AG04450 (cell line): Measurements from ENCODE around the gene SIX1. TPM values are rescaled to one million over a fixed set of nuclear protein-coding genes. Genes with fewer than 3 reads are reported as not detected.

ENCODE experiments used
- CTCF ChIA-PET: fragments of 300-600, 350-600 bp; formaldehyde crosslinking; extraction: SDS; loops from one replicate; lab custom pipeline; 2022; ENCODE audit warnings: antibody characterized with exemption, inconsistent platforms; lab: Charles Lee
- POLR2A ChIA-PET: fragments of 350-600 bp; formaldehyde crosslinking; extraction: SDS; loops from one replicate; lab custom pipeline; 2021; ENCODE audit warnings: antibody characterized with exemption, inconsistent platforms; lab: Yijun Ruan, JAX
- DNase-seq: peaks from one replicate; pipeline ENCODE4 v3.0.0-alpha.2; 2011; ENCODE audit warnings: low read depth, low spot score
- H3K27ac ChIP-seq: one replicate; pipeline ENCODE4 v1.5.1; 2012; ENCODE audit warnings: low read depth, low read length, control low read depth
- H3K27me3 ChIP-seq: one replicate; pipeline ENCODE4 v1.6.0; 2012; ENCODE audit warnings: low read length; ENCODE audit not compliant: control insufficient read depth, insufficient read depth
- H3K4me3 ChIP-seq: 2 replicates; pipeline ENCODE4 v1.5.1; 2011; ENCODE audit warnings: mild to moderate bottlenecking, low read depth, low read length, control low read depth
- H3K9me3 ChIP-seq: 2 replicates; pipeline ENCODE4 v1.5.1; 2012; ENCODE audit warnings: low read length; ENCODE audit not compliant: control insufficient read depth, insufficient read depth
- polyA plus RNA-seq: library from polyadenylated mRNA; depleted of rRNA; stranded (reverse); fragments of >200 nt; gene quantifications from 2 replicates; pipeline ENCODE4 v1.2.3, GENCODE V29; 2011
- TF ChIP-seq, protein P1 (sequence below): IDR thresholded peaks from 2 replicates; pipeline ENCODE4 v1.5.1; 2011; ENCODE audit warnings: low read depth, low read length, control low read depth, inconsistent platforms

The SIX1 gene
- polyA plus RNA-seq, 1 experiment = 25.6 TPM

DNA sequence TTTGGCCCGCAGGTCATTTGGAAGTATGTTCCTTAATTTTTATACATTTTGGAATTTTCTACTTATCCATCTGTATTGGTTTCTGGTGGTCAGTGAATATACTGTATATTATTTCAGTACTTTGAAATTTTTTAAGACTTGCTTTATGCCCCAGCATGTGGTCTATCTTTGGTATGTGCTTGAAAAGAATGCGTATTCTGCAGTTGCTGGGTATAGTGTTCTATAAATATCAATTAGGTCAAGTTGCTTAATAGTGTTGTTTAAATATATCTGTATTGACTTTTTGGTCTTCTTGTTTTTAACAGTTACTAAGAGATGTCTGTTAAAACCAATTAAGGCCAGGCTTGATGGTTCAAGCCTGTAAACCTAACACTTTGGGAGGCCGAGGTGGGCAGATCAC, 21.7 kb upstream of the SIX1 start:
- POLR2A ChIA-PET = no interaction called here
- Histone ChIP-seq H3K9me3 (no peaks in the 10 kb centered on the region), H3K4me3 (no peak overlapping the region), H3K27me3 (no peaks in the 10 kb centered on the region), H3K27ac (no peak overlapping the region)
- TF ChIP-seq, protein P1, sequence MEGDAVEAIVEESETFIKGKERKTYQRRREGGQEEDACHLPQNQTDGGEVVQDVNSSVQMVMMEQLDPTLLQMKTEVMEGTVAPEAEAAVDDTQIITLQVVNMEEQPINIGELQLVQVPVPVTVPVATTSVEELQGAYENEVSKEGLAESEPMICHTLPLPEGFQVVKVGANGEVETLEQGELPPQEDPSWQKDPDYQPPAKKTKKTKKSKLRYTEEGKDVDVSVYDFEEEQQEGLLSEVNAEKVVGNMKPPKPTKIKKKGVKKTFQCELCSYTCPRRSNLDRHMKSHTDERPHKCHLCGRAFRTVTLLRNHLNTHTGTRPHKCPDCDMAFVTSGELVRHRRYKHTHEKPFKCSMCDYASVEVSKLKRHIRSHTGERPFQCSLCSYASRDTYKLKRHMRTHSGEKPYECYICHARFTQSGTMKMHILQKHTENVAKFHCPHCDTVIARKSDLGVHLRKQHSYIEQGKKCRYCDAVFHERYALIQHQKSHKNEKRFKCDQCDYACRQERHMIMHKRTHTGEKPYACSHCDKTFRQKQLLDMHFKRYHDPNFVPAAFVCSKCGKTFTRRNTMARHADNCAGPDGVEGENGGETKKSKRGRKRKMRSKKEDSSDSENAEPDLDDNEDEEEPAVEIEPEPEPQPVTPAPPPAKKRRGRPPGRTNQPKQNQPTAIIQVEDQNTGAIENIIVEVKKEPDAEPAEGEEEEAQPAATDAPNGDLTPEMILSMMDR = no peak
- DNase-seq = no peak
- CTCF ChIA-PET = no interaction called here

DNA sequence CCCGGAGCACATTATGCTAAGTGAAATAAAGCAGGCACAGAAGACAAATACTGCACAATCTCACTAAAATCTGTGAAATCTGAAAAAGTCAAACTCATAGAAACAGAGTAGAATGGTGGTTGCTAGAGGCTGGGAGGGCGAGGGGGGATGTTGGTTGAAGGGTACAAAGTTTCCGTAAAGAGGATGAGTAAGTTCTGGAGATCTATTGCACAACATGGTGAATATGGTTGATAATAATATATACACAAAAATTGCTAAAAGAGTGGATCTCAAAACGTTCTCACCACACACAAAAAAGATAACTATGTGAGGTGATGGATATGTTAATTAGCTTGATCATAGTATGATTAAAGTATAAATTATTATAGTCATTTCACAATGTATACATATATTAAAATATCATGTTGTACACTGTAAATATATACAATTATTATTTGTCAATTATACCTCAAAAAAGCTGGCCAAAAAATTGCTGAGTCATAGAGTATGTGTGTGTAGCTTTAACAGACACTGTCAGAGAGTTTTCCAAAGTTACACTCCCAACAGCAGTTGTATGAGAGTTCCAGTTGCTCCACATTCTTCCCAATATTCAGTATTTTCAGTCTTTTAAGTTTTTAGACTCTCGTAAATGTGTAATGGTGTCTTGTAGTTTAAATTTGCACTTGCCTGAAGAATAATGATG, 19.3 kb upstream of the SIX1 start:
- no peaks in the 10 kb centered on the region for H3K27me3 ChIP-seq
- TF ChIP-seq, protein P1 = no peak
- H3K9me3 ChIP-seq = no peaks in the 10 kb centered on the region
- ChIA-PET CTCF (no interaction called here), POLR2A (no interaction called here)
- no peak overlapping the region for H3K27ac ChIP-seq
- no peak for DNase-seq
- H3K4me3 ChIP-seq = no peak overlapping the region

DNA sequence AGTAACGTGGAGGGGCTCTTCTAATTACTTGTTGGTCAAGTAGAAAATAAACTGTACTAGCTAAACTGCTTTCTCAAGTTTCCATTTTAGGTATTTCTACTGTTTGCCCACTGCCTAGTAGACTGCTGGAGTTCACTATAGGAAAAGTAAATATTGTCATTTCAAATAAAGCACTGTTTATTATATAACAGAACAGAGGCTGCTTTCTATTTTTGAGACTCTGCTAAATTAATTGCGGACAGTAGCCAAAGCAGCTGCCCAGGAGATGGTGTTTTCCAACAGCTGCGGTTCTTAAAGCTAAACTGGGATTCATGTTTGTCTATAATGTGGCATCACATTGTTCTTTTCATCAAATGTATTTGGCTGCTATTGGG, 15.9 kb upstream of the SIX1 start:
- CTCF ChIA-PET = interaction anchor here (0.6 kb wide), 1 partner anchor 47 kb away, joined by 5 read pairs; no protein-coding TSS in a partner anchor
- Histone ChIP-seq H3K27me3 (no peaks in the 10 kb centered on the region), H3K9me3 (no peaks in the 10 kb centered on the region), H3K27ac (no peak overlapping the region), H3K4me3 (no peak overlapping the region)
- TF ChIP-seq, protein P1 = no peak
- DNase-seq = no peak
- POLR2A ChIA-PET = no interaction called here

DNA sequence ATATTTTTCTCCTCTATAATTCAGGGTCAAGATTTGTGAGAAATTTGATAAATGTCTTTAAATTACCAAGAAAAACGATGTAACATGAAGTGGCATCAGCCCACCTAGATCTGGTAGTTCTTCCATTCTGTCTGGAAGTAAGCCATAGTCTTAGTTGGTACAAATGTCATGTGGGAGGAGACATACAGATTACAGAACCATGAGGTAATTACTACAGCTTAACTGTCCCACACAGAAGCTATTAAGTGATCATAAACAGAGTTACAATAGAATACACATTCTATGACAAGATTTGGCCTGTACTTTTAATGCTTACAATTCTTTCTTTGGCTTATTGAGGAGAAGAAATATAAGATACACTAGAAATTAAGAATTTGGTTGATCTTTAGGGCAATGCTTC, 13.7 kb upstream of the SIX1 start:
- TF ChIP-seq, protein P1 = no peak
- CTCF ChIA-PET = no interaction called here
- H3K9me3 ChIP-seq = no peaks in the 10 kb centered on the region
- no peak overlapping the region for H3K4me3 ChIP-seq
- no peaks in the 10 kb centered on the region for H3K27me3 ChIP-seq
- POLR2A ChIA-PET = no interaction called here
- no peak overlapping the region for H3K27ac ChIP-seq
- no peak for DNase-seq

DNA sequence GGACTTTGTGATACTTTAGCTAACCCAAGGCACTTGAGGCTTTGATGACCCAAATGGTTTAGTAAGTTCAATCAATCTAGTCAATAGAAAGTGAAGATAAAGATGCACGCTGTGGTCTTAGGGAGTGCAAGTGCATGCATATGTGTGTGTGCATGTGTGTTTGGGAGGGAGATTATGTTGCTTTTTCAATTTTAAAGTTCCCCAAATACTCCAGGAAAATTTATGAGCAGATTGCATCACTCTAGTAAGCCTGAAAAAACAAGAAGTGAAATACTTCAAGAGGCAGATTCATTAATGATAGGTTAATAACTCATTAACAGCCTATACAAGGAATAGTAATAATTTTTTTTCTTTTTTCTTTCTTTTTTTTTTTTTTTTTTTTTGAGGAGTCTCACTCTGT, 12.4 kb upstream of the SIX1 start:
- TF ChIP-seq, protein P1 = no peak
- DNase-seq = no peak
- H3K27ac ChIP-seq = no peak overlapping the region
- ChIA-PET CTCF (no interaction called here), POLR2A (no interaction called here)
- H3K27me3 ChIP-seq = no peaks in the 10 kb centered on the region
- H3K9me3 ChIP-seq = no peaks in the 10 kb centered on the region; the same call in 1 of the 2 replicates
- no peak overlapping the region for H3K4me3 ChIP-seq
